Measurements from ENCODE around the gene GNMT.
"Not testable (repeated sequence)": the region's sequence is repeated elsewhere in the genome, so short reads cannot be mapped to it uniquely, and the experiment has no call there.

Gene GNMT

DNA sequence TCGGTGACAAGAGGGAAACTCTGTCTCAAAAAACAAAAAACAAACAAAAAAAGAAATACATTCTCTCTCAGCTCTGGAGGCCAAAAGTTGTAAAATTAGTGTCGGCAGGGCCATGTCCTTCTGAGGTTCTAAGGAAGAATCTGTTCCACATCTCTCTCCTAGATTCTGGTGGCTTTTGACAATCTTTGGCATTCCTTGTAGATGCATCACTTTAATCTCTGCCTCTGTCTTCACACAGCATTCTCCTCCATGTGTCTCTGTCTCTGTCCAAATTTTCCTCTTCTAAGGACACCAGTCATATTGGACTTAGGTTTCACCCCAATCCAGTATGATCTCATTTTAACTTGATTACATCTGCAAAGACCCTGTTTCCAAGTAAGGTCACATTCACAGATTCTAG is 32.9 kb downstream of the GNMT start:
- CTCF ChIA-PET: interaction anchor here (0.9 kb wide), 1 partner anchor 10 kb away, joined by 3 read pairs; no protein-coding TSS in a partner anchor
- Histone ChIP-seq H3K4me3 (ENCODE audit: control insufficient read depth in 1 of 7, extremely low read depth in 1 of 7, insufficient read depth in 4 of 7, low read depth in 2 of 7, low read length in 6 of 7) (no peak overlapping the region), H3K36me3 (ENCODE audit: control insufficient read depth in 4 of 4, insufficient read depth in 4 of 4, low read length in 3 of 4) (peaks cover 7 to 35% (median 24%) of the 10 kb centered on the region in 4 experiments)

DNA sequence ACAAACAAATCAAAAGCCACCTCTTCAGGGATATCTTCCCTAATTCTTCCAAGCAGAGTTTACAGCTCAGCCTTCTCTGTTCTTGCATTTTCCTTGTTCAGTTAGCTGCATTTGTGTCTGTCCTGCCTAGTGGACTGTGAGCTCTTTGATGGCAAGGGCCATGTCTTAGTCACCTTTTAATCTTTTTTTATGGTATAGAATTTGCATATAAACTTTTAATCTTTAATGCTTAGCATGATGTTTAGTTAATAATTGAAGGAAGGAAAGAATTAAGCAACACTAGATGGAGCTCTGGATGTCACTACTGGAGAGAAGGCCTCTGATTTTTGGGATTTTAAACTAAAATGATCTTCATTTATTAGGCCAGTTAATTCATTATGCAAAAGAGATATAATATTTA is 36.0 kb downstream of the GNMT start:
- no peak for DNase-seq
- Histone ChIP-seq H3K4me3 (ENCODE audit: control insufficient read depth in 1 of 7, extremely low read depth in 1 of 7, insufficient read depth in 4 of 7, low read depth in 2 of 7, low read length in 6 of 7) (no peak overlapping the region), H3K27ac (ENCODE audit: insufficient read depth in 1 of 2, low read depth in 1 of 2, low read length in 2 of 2, poor library complexity in 1 of 2, severe bottlenecking in 2 of 2) (no peak overlapping the region), H3K36me3 (ENCODE audit: control insufficient read depth in 4 of 4, insufficient read depth in 4 of 4, low read length in 3 of 4) (peaks cover 5 to 12% (median 9%) of the 10 kb centered on the region in 4 experiments), H3K4me1 (ENCODE audit: control extremely low read depth in 1 of 4, control insufficient read depth in 4 of 4, insufficient read depth in 4 of 4, low read length in 3 of 4) (no peaks in the 10 kb centered on the region), H3K9me3 (ENCODE audit: control extremely low read depth in 1 of 5, control insufficient read depth in 4 of 5, insufficient read depth in 2 of 5, low read depth in 1 of 5, low read length in 4 of 5) (no peaks in the 10 kb centered on the region), H3K27me3 (replicated peaks in 2 of 5; ENCODE audit: control insufficient read depth in 4 of 5, insufficient read depth in 5 of 5, low read length in 4 of 5) (no peaks in the 10 kb centered on the region)
- CTCF ChIA-PET: interaction anchor here (0.8 to 1.9 kb wide), 9 partner anchors 8 to 147 kb away, joined by 3 to 6 read pairs (median 4); partner anchors contain the start of gene PPP2R5D
- POLR2A ChIA-PET: no interaction called here

More for the DNA sequence above, 32.9 kb downstream of the GNMT start:
- DNase-seq: no peak
- H3K27me3 ChIP-seq (replicated peaks in 2 of 5; ENCODE audit: control insufficient read depth in 4 of 5, insufficient read depth in 5 of 5, low read length in 4 of 5): no peaks in the 10 kb centered on the region
- no peaks in the 10 kb centered on the region for H3K4me1 ChIP-seq (ENCODE audit: control extremely low read depth in 1 of 4, control insufficient read depth in 4 of 4, insufficient read depth in 4 of 4, low read length in 3 of 4)
- POLR2A ChIA-PET: no interaction called here
- H3K27ac ChIP-seq (ENCODE audit: insufficient read depth in 1 of 2, low read depth in 1 of 2, low read length in 2 of 2, poor library complexity in 1 of 2, severe bottlenecking in 2 of 2): no peak overlapping the region
- 100% methylated on average over 1 of the region's 2 CpGs for WGBS (ENCODE audit: insufficient coverage)
- no peaks in the 10 kb centered on the region for H3K9me3 ChIP-seq (ENCODE audit: control extremely low read depth in 1 of 5, control insufficient read depth in 4 of 5, insufficient read depth in 2 of 5, low read depth in 1 of 5, low read length in 4 of 5)

DNA sequence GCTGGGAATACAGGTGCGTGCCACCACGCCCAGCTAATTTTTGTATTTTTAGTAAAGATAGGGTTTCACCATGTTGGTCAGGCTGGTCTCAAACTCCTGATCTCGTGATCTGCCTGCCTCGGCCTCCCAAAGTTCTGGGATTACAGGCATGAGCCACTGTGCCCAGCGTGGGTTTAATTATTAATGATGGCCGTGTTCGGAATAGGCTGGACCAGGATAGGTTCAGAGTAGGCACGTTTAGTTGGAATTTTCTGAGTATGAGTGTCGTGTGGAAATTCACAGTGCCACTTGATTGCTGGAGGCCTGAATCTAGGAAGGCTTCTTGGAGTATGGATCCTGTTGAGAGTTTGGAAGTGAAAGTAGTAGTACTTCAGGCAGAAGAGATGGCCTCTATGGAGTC is 37.7 kb downstream of the GNMT start:
- DNase-seq; H3K4me1 ChIP-seq (ENCODE audit: control extremely low read depth in 1 of 4, control insufficient read depth in 4 of 4, insufficient read depth in 4 of 4, low read length in 3 of 4); H3K27me3 ChIP-seq (replicated peaks in 2 of 5; ENCODE audit: control insufficient read depth in 4 of 5, insufficient read depth in 5 of 5, low read length in 4 of 5); H3K9me3 ChIP-seq (ENCODE audit: control extremely low read depth in 1 of 5, control insufficient read depth in 4 of 5, insufficient read depth in 2 of 5, low read depth in 1 of 5, low read length in 4 of 5); POLR2A ChIA-PET; H3K4me3 ChIP-seq (ENCODE audit: control insufficient read depth in 1 of 7, extremely low read depth in 1 of 7, insufficient read depth in 4 of 7, low read depth in 2 of 7, low read length in 6 of 7); H3K27ac ChIP-seq (ENCODE audit: insufficient read depth in 1 of 2, low read depth in 1 of 2, low read length in 2 of 2, poor library complexity in 1 of 2, severe bottlenecking in 2 of 2): not testable (repeated sequence)
- 100% methylated on average over 7 of the region's 9 CpGs for WGBS (ENCODE audit: insufficient coverage)
- peaks cover 4 to 13% (median 8%) of the 10 kb centered on the region in 4 experiments for H3K36me3 ChIP-seq (ENCODE audit: control insufficient read depth in 4 of 4, insufficient read depth in 4 of 4, low read length in 3 of 4)
- CTCF ChIA-PET: interaction anchor here (1.2 to 1.9 kb wide), 4 partner anchors 10 to 144 kb away, joined by 3 to 4 read pairs (median 4); partner anchors contain the start of genes KLHDC3 and MEA1

DNA sequence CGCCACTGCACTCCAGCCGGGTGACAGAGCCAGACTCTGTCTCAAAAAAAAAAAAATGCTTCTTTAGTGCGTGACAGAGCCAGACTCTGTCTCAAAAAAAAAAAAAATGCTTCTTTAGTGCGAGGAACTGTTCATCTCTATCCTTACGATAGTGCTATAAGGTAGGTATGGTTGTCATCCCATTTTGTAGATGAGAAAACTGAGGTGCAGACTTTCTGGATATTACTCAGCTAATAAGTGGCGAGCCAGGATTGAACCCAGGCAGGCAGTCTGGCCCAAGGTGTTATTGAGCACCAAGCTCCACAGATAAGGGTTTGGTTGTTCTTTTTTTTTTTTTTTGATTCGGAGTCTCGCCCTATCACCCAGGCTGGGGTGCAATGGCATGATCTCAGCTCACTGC is 41.3 kb downstream of the GNMT start:
- Histone ChIP-seq H3K4me3 (ENCODE audit: control insufficient read depth in 1 of 7, extremely low read depth in 1 of 7, insufficient read depth in 4 of 7, low read depth in 2 of 7, low read length in 6 of 7) (no peak overlapping the region), H3K4me1 (ENCODE audit: control extremely low read depth in 1 of 4, control insufficient read depth in 4 of 4, insufficient read depth in 4 of 4, low read length in 3 of 4) (no peaks in the 10 kb centered on the region), H3K27me3 (replicated peaks in 2 of 5; ENCODE audit: control insufficient read depth in 4 of 5, insufficient read depth in 5 of 5, low read length in 4 of 5) (no peaks in the 10 kb centered on the region), H3K36me3 (ENCODE audit: control insufficient read depth in 4 of 4, insufficient read depth in 4 of 4, low read length in 3 of 4) (peaks cover 5 to 22% (median 14%) of the 10 kb centered on the region in 4 experiments), H3K9me3 (ENCODE audit: control extremely low read depth in 1 of 5, control insufficient read depth in 4 of 5, insufficient read depth in 2 of 5, low read depth in 1 of 5, low read length in 4 of 5) (no peaks in the 10 kb centered on the region), H3K27ac (ENCODE audit: insufficient read depth in 1 of 2, low read depth in 1 of 2, low read length in 2 of 2, poor library complexity in 1 of 2, severe bottlenecking in 2 of 2) (no peak overlapping the region)
- CTCF ChIA-PET: interaction anchor here (0.7 to 1.4 kb wide), 2 partner anchors 9 to 97 kb away, joined by 3 to 4 read pairs; no protein-coding TSS in a partner anchor
- POLR2A ChIA-PET: no interaction called here
- 90% methylated on average over 8 of the region's 8 CpGs for WGBS (ENCODE audit: insufficient coverage)
- no peak for DNase-seq

DNA sequence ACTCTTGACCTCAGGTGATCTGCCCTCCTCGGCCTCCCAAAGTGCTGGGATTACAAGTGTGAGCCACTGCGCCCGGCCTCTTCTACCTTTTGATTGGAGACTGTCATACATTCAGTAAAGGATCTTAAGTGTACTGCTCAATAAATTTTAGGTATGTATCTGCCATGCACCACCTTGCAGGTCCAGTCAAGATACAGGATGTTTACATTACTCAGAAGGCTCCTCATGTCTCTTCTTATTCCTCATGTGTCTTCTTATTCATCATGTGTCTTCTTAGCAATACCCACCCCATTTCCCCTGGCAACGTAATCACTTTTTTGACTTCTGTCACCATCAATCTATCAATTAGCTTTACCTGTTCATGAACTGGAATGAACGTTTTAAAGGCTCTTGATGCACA is 45.3 kb downstream of the GNMT start:
- ChIA-PET CTCF (interaction anchor here (0.7 to 1.7 kb wide), 3 partner anchors 9 to 138 kb away, joined by 3 to 4 read pairs (median 3); no protein-coding TSS in a partner anchor), POLR2A (no interaction called here)
- Histone ChIP-seq H3K4me1 (ENCODE audit: control extremely low read depth in 1 of 4, control insufficient read depth in 4 of 4, insufficient read depth in 4 of 4, low read length in 3 of 4) (no peaks in the 10 kb centered on the region), H3K9me3 (ENCODE audit: control extremely low read depth in 1 of 5, control insufficient read depth in 4 of 5, insufficient read depth in 2 of 5, low read depth in 1 of 5, low read length in 4 of 5) (no peaks in the 10 kb centered on the region), H3K4me3 (ENCODE audit: control insufficient read depth in 1 of 7, extremely low read depth in 1 of 7, insufficient read depth in 4 of 7, low read depth in 2 of 7, low read length in 6 of 7) (no peak overlapping the region), H3K36me3 (ENCODE audit: control insufficient read depth in 4 of 4, insufficient read depth in 4 of 4, low read length in 3 of 4) (peaks cover 15 to 56% (median 47%) of the 10 kb centered on the region in 4 experiments), H3K27me3 (replicated peaks in 2 of 5; ENCODE audit: control insufficient read depth in 4 of 5, insufficient read depth in 5 of 5, low read length in 4 of 5) (no peaks in the 10 kb centered on the region), H3K27ac (ENCODE audit: insufficient read depth in 1 of 2, low read depth in 1 of 2, low read length in 2 of 2, poor library complexity in 1 of 2, severe bottlenecking in 2 of 2) (no peak overlapping the region)
- no peak for DNase-seq
- WGBS (ENCODE audit: insufficient coverage): 95% methylated on average over 2 of the region's 5 CpGs

DNA sequence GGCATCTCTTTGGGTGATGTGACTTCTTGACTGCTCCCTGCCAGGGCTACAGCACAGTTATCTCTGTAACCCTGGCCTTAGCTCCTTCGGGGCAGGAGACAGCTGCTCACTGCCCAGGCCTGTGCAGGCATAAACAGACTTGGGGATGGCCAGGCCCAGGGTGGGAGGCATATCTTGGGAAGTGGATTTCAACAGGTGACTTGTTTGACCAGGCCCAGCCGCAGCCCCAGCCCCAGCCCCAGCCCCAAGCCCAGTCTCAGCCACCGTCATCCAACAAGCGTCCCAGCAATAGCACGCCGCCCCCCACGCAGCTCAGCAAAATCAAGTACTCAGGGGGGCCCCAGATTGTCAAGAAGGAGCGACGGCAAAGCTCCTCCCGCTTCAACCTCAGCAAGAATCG is 45.7 kb downstream of the GNMT start:
- CTCF ChIA-PET: interaction anchor here (0.7 to 1.7 kb wide), 3 partner anchors 10 to 138 kb away, joined by 3 to 4 read pairs (median 3); no protein-coding TSS in a partner anchor
- peaks cover 15 to 60% (median 49%) of the 10 kb centered on the region in 4 experiments for H3K36me3 ChIP-seq (ENCODE audit: control insufficient read depth in 4 of 4, insufficient read depth in 4 of 4, low read length in 3 of 4)

DNA sequence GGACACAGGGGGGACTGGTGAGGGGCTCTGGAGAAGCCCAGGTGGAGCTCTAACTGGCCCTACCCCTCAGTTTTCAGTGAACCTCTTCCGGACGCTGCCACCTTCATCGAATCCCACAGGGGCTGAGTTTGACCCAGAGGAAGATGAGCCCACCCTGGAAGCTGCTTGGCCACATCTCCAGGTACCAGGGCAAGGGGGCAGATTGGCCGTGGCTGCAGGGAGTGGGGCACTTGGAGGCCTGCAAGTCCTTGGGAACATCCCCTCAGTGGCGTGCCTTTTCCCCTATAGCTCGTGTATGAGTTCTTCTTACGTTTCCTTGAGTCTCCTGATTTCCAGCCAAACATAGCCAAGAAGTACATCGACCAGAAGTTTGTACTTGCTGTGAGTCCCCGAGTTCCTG is 46.6 kb downstream of the GNMT start:
- peaks cover 0 to 5% (median 1%) of the 10 kb centered on the region in 4 experiments for H3K4me1 ChIP-seq (ENCODE audit: control extremely low read depth in 1 of 4, control insufficient read depth in 4 of 4, insufficient read depth in 4 of 4, low read length in 3 of 4)
- 95% methylated on average over 8 of the region's 9 CpGs for WGBS (ENCODE audit: insufficient coverage)
- ChIA-PET CTCF (interaction anchor here (1.0 to 1.7 kb wide), 6 partner anchors 11 to 222 kb away, joined by 3 to 6 read pairs (median 4); partner anchors contain the start of genes CUL7 and DNPH1), POLR2A (no interaction called here)
- no peaks in the 10 kb centered on the region for H3K9me3 ChIP-seq (ENCODE audit: control extremely low read depth in 1 of 5, control insufficient read depth in 4 of 5, insufficient read depth in 2 of 5, low read depth in 1 of 5, low read length in 4 of 5)
- H3K27me3 ChIP-seq (replicated peaks in 2 of 5; ENCODE audit: control insufficient read depth in 4 of 5, insufficient read depth in 5 of 5, low read length in 4 of 5): no peaks in the 10 kb centered on the region
- H3K27ac ChIP-seq (ENCODE audit: insufficient read depth in 1 of 2, low read depth in 1 of 2, low read length in 2 of 2, poor library complexity in 1 of 2, severe bottlenecking in 2 of 2): no peak overlapping the region
- no peak overlapping the region for H3K4me3 ChIP-seq (ENCODE audit: control insufficient read depth in 1 of 7, extremely low read depth in 1 of 7, insufficient read depth in 4 of 7, low read depth in 2 of 7, low read length in 6 of 7)
- DNase-seq: no peak
- peaks cover 13 to 68% (median 53%) of the 10 kb centered on the region in 4 experiments for H3K36me3 ChIP-seq (ENCODE audit: control insufficient read depth in 4 of 4, insufficient read depth in 4 of 4, low read length in 3 of 4)

More for the DNA sequence above, 45.7 kb downstream of the GNMT start:
- Histone ChIP-seq H3K4me1 (ENCODE audit: control extremely low read depth in 1 of 4, control insufficient read depth in 4 of 4, insufficient read depth in 4 of 4, low read length in 3 of 4) (no peaks in the 10 kb centered on the region), H3K27ac (ENCODE audit: insufficient read depth in 1 of 2, low read depth in 1 of 2, low read length in 2 of 2, poor library complexity in 1 of 2, severe bottlenecking in 2 of 2) (no peak overlapping the region), H3K4me3 (ENCODE audit: control insufficient read depth in 1 of 7, extremely low read depth in 1 of 7, insufficient read depth in 4 of 7, low read depth in 2 of 7, low read length in 6 of 7) (no peak overlapping the region), H3K27me3 (replicated peaks in 2 of 5; ENCODE audit: control insufficient read depth in 4 of 5, insufficient read depth in 5 of 5, low read length in 4 of 5) (no peaks in the 10 kb centered on the region), H3K9me3 (ENCODE audit: control extremely low read depth in 1 of 5, control insufficient read depth in 4 of 5, insufficient read depth in 2 of 5, low read depth in 1 of 5, low read length in 4 of 5) (no peaks in the 10 kb centered on the region)
- no peak for DNase-seq
- POLR2A ChIA-PET: no interaction called here
- WGBS (ENCODE audit: insufficient coverage): 98% methylated on average over 11 of the region's 11 CpGs

All from common myeloid progenitor, CD34-positive (primary cell).